ENCODE results near the gene RANBP6. TPM values are rescaled to one million over a fixed set of nuclear protein-coding genes. Genes with fewer than 3 reads are reported as not detected.
"Not testable (repeated sequence)": the region's sequence is repeated elsewhere in the genome, so short reads cannot be mapped to it uniquely, and the experiment has no call there.

RANBP6 gene
- 10 to 100 TPM; 27.5 to 31.3 (median 29.6) TPM for total RNA-seq
- total RNA-seq (2013): 55.1 TPM

GRCh38 chr9:6015278-6016157, at the start of gene RANBP6:
RANBP6 (minus strand) TSS chr9:6015624; CDS start chr9:6015607, 17 bp downstream.
- H3K9me3 Mint-ChIP-seq: peaks cover 0 to 3% of the 10 kb centered on the region in 2 donors
- DNase-seq (peak; percentile 87 to 94), ATAC-seq (peak; percentile 98 to 100 (median 100))
- peaks cover 16% of the 10 kb centered on the region for H3K4me1 ChIP-seq (ENCODE audit: control insufficient read depth, insufficient read depth, low read length)
- no peak for TF ChIP-seq CTCF (IDR thresholded peaks at IDR 0.05)
- H3K27me3 ChIP-seq (ENCODE audit: control insufficient read depth, insufficient read depth, low read length): no peaks in the 10 kb centered on the region
- H3K36me3 Mint-ChIP-seq: peaks cover 14% of the 10 kb centered on the region
- peak within 1 kb of the TSS; percentile 80 for H3K4me3 ChIP-seq (ENCODE audit: low read length)
- H3K27ac ChIP-seq (ENCODE audit: low read length): peak within 1 kb of the TSS; percentile 82
- H3K27ac Mint-ChIP-seq: peak within 1 kb of the TSS; percentile 96 to 98
- H3K4me3 Mint-ChIP-seq: peak within 1 kb of the TSS; percentile 98
- peaks cover 32 to 43% of the 10 kb centered on the region in 2 donors for H3K4me1 Mint-ChIP-seq
- H3K36me3 ChIP-seq (ENCODE audit: control insufficient read depth, insufficient read depth, low read length): peaks cover 14% of the 10 kb centered on the region
- no peaks in the 10 kb centered on the region for H3K27me3 Mint-ChIP-seq (ENCODE audit: low read depth in 2 of 2)
- WGBS (ENCODE audit: insufficient coverage): 11% methylated on average over 43 of the region's 43 CpGs
- intact Hi-C loops (cut with micrococcal nuclease): loop anchor here (2.0 kb wide), 1 partner anchor 387 kb away; the partner anchor contains the start of gene RIC1
- H3K9me3 ChIP-seq (ENCODE audit: control insufficient read depth, insufficient read depth, low read length): no peaks in the 10 kb centered on the region

- H3K27ac ChIP-seq (ENCODE audit: low read length); H3K36me3 Mint-ChIP-seq; H3K9me3 ChIP-seq (ENCODE audit: control insufficient read depth, insufficient read depth, low read length); intact Hi-C loops (cut with micrococcal nuclease); H3K4me1 ChIP-seq (ENCODE audit: control insufficient read depth, insufficient read depth, low read length); H3K36me3 ChIP-seq (ENCODE audit: control insufficient read depth, insufficient read depth, low read length); H3K27ac Mint-ChIP-seq; H3K27me3 ChIP-seq (ENCODE audit: control insufficient read depth, insufficient read depth, low read length); ATAC-seq; H3K9me3 Mint-ChIP-seq; H3K4me3 ChIP-seq (ENCODE audit: low read length); H3K4me3 Mint-ChIP-seq: not testable (repeated sequence)
- H3K27me3 Mint-ChIP-seq (ENCODE audit: low read depth in 2 of 2): peaks cover 14 to 40% of the 10 kb centered on the region in 2 donors
- peaks cover 6 to 16% of the 10 kb centered on the region in 2 donors for H3K4me1 Mint-ChIP-seq
- 87% methylated on average over 7 of the region's 7 CpGs for WGBS (ENCODE audit: insufficient coverage)
- DNase-seq: peak in 1 of 2 donors; percentile 23
Observed at GRCh38 chr9:6063146-6063545, 47.7 kb upstream of the RANBP6 start.

GRCh38 chr9:6055666-6056065, 40.2 kb upstream of the RANBP6 start:
- intact Hi-C loops (cut with micrococcal nuclease): loop anchor here (1.0 to 10.0 kb wide), 3 partner anchors 159 to 513 kb away; partner anchors contain the start of gene IL33
- H3K4me3 ChIP-seq (ENCODE audit: low read length): no peak overlapping the region
- WGBS (ENCODE audit: insufficient coverage): 79% methylated on average over 3 of the region's 3 CpGs
- DNase-seq (no peak), ATAC-seq (no peak)
- no peaks in the 10 kb centered on the region for H3K27me3 ChIP-seq (ENCODE audit: control insufficient read depth, insufficient read depth, low read length)
- Mint-ChIP-seq H3K27ac (no peak overlapping the region), H3K27me3 (ENCODE audit: low read depth in 2 of 2) (peaks cover 13 to 18% of the 10 kb centered on the region in 2 donors), H3K36me3 (no peaks in the 10 kb centered on the region), H3K9me3 (no peaks in the 10 kb centered on the region), H3K4me3 (no peak overlapping the region), H3K4me1 (peaks cover 7% of the 10 kb centered on the region in 2 donors)
- no peaks in the 10 kb centered on the region for H3K4me1 ChIP-seq (ENCODE audit: control insufficient read depth, insufficient read depth, low read length)
- no peaks in the 10 kb centered on the region for H3K36me3 ChIP-seq (ENCODE audit: control insufficient read depth, insufficient read depth, low read length)
- H3K9me3 ChIP-seq (ENCODE audit: control insufficient read depth, insufficient read depth, low read length): no peaks in the 10 kb centered on the region
- no peak for TF ChIP-seq CTCF (IDR thresholded peaks at IDR 0.05)
- no peak overlapping the region for H3K27ac ChIP-seq (ENCODE audit: low read length)

- no peak overlapping the region for H3K4me3 Mint-ChIP-seq
- intact Hi-C loops (cut with micrococcal nuclease): loop anchor here (1.0 to 10.0 kb wide), 3 partner anchors 160 to 514 kb away; partner anchors contain the start of gene IL33
- H3K4me1 Mint-ChIP-seq: peaks cover 7% of the 10 kb centered on the region in 2 donors
- peak overlapping the region in 1 of 2 donors; percentile 3 for H3K27ac Mint-ChIP-seq
- ATAC-seq (peak; percentile 85 to 89 (median 87)), DNase-seq (peak in 1 of 2 donors; percentile 81)
- H3K9me3 Mint-ChIP-seq: no peaks in the 10 kb centered on the region
- H3K27me3 Mint-ChIP-seq (ENCODE audit: low read depth in 2 of 2): peaks cover 9 to 14% of the 10 kb centered on the region in 2 donors
- Histone ChIP-seq H3K9me3 (ENCODE audit: control insufficient read depth, insufficient read depth, low read length) (no peaks in the 10 kb centered on the region), H3K4me3 (ENCODE audit: low read length) (no peak overlapping the region), H3K27ac (ENCODE audit: low read length) (no peak overlapping the region), H3K27me3 (ENCODE audit: control insufficient read depth, insufficient read depth, low read length) (no peaks in the 10 kb centered on the region), H3K4me1 (ENCODE audit: control insufficient read depth, insufficient read depth, low read length) (no peaks in the 10 kb centered on the region), H3K36me3 (ENCODE audit: control insufficient read depth, insufficient read depth, low read length) (no peaks in the 10 kb centered on the region)
- 40% methylated on average over 1 of the region's 2 CpGs for WGBS (ENCODE audit: insufficient coverage)
- TF ChIP-seq CTCF (IDR thresholded peaks at IDR 0.05): peak; percentile 41
- no peaks in the 10 kb centered on the region for H3K36me3 Mint-ChIP-seq
Observed at GRCh38 chr9:6055216-6055615, 39.8 kb upstream of the RANBP6 start.
